ENCODE results near the gene MAGEA3.
"Not testable (repeated sequence)": the region's sequence is repeated elsewhere in the genome, so short reads cannot be mapped to it uniquely, and the experiment has no call there.

DNA sequence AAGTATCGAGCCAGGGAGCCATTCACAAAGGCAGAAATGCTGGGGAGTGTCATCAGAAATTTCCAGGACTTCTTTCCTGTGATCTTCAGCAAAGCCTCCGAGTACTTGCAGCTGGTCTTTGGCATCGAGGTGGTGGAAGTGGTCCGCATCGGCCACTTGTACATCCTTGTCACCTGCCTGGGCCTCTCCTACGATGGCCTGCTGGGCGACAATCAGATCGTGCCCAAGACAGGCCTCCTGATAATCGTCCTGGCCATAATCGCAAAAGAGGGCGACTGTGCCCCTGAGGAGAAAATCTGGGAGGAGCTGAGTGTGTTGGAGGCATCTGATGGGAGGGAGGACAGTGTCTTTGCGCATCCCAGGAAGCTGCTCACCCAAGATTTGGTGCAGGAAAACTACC is 37.9 kb downstream of the MAGEA3 start:
- TF ChIP-seq CTCF (IDR thresholded peaks at IDR 0.05; ENCODE audit: insufficient read depth, low read length); SPI1 (IDR thresholded peaks at IDR 0.05; ENCODE audit: borderline replicate concordance, low read depth); GABPA (IDR thresholded peaks at IDR 0.05; ENCODE audit: low read depth); POLR2AphosphoS5 (IDR thresholded peaks at IDR 0.05; ENCODE audit: low read depth): not testable (repeated sequence)

Measured in HL-60 (cell line).